MM.1S (cell line): ENCODE results near the gene SLC18A3.

Experiments
- EZH2 ChIP-seq: fragments of 300-600 bp; sonication (generic); optimal IDR thresholded peaks from 2 replicates; pipeline ENCODE3; 2017; ENCODE audit warnings: low read depth, mild to moderate bottlenecking, antibody characterized with exemption, low read length, mixed read lengths
- EZH2phosphoT487 ChIP-seq: fragments of 300-600 bp; sonication (generic); IDR thresholded peaks from 2 replicates; pipeline ENCODE4 v1.6.1; 2018; ENCODE audit warnings: antibody characterized with exemption, low read length
- TF ChIP-seq, protein P1 (sequence below): fragments of 300-600 bp; sonication (generic); IDR thresholded peaks from 2 replicates; pipeline ENCODE4 v1.5.1; 2016; ENCODE audit warnings: antibody characterized with exemption, low read length, mixed read lengths

DNA sequence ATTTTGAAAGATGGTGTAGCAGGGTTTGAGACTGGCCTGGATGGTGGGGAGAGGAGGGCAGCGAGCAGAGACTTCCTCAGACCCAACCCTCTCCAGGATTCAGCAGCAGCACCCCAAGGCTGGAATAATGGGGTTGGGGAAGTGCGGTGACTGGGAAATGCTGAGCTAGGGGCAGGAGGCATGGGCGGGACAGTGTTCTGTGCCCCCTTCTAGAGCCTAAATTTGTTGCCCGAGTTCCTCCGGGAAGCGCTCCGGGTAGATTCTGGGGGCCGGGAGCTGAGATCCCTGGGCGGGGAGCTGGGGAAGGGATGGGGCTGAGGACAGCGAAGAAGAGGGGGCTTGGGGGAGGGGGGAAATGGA, 3.8 kb downstream of the SLC18A3 start, which contains the start of gene CHAT:
- TF ChIP-seq, protein P1, sequence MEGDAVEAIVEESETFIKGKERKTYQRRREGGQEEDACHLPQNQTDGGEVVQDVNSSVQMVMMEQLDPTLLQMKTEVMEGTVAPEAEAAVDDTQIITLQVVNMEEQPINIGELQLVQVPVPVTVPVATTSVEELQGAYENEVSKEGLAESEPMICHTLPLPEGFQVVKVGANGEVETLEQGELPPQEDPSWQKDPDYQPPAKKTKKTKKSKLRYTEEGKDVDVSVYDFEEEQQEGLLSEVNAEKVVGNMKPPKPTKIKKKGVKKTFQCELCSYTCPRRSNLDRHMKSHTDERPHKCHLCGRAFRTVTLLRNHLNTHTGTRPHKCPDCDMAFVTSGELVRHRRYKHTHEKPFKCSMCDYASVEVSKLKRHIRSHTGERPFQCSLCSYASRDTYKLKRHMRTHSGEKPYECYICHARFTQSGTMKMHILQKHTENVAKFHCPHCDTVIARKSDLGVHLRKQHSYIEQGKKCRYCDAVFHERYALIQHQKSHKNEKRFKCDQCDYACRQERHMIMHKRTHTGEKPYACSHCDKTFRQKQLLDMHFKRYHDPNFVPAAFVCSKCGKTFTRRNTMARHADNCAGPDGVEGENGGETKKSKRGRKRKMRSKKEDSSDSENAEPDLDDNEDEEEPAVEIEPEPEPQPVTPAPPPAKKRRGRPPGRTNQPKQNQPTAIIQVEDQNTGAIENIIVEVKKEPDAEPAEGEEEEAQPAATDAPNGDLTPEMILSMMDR = no peak
- TF ChIP-seq EZH2phosphoT487 (no peak), EZH2 (no peak)
